ENCODE measurements around the gene USP34.
"Not testable (repeated sequence)": the region's sequence is repeated elsewhere in the genome, so short reads cannot be mapped to it uniquely, and the experiment has no call there.

The USP34 gene

DNA sequence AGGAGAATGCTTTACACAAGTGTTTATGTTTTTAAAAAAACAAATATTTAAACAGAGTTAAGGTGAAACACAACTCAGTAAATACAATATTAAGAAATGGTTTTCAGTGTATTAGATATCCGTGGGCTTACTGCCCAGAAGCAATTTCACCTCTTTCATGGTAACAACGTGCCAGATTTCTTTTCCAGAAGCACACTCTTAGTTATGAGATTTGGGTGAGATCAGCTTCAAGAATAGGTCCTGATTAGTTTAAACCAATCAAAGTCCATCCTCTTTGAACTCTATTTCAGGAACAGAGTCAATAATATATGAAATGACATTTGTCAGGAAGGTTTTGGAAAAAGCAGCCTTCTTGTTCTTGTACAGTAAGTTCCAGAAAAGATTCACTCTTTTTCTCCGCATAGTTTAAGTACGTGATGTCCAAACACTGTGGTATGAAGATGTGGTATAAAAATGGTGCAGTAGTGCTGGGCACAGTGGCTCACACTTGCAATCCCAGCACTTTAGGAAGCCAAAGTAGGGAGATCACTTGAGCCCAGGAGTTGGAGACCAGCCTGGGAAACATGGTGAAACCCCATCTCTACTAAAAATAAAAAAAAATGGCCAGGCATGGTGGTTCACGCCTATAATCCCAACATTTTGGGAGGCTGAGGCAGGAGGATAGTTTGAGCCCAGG, 14.7 kb downstream of the USP34 start:
- TF ChIP-seq, protein P1, sequence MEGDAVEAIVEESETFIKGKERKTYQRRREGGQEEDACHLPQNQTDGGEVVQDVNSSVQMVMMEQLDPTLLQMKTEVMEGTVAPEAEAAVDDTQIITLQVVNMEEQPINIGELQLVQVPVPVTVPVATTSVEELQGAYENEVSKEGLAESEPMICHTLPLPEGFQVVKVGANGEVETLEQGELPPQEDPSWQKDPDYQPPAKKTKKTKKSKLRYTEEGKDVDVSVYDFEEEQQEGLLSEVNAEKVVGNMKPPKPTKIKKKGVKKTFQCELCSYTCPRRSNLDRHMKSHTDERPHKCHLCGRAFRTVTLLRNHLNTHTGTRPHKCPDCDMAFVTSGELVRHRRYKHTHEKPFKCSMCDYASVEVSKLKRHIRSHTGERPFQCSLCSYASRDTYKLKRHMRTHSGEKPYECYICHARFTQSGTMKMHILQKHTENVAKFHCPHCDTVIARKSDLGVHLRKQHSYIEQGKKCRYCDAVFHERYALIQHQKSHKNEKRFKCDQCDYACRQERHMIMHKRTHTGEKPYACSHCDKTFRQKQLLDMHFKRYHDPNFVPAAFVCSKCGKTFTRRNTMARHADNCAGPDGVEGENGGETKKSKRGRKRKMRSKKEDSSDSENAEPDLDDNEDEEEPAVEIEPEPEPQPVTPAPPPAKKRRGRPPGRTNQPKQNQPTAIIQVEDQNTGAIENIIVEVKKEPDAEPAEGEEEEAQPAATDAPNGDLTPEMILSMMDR (IDR thresholded peaks at IDR 0.05; ENCODE audit: low read length, missing control alignments), result no peak
- no peak for DNase-seq (ENCODE audit: low read depth)
- H3K4me3 ChIP-seq (replicated peaks; ENCODE audit: low read depth, low read length), result no peak overlapping the region

DNA sequence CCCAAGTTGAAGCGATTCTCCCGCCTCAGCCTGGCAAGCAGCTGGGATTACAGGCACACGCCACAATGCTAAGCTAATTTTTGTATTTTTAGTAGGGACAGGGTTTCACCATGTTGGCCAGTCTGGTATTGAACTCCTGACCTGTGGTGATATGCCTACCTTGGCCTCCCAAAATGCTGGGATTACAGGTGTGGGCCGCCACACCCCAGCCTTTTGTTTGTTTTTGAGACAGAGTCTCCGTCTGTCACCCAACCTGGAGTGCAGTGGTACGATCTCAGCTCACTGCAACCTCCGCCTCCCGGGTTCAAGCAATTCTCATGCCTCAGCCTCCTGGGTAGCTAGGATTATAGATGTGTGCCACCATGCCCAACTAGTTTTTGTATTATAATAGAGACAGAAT, 15.9 kb downstream of the USP34 start:
- not testable (repeated sequence) for DNase-seq (ENCODE audit: low read depth); H3K4me3 ChIP-seq (replicated peaks; ENCODE audit: low read depth, low read length)

GRCh38 chr2:61454383-61454782, 16.5 kb downstream of the USP34 start:
- TF ChIP-seq, protein P1 (IDR thresholded peaks at IDR 0.05; ENCODE audit: low read length, missing control alignments), result no peak
- DNase-seq (ENCODE audit: low read depth), result no peak
- no peak overlapping the region for H3K4me3 ChIP-seq (replicated peaks; ENCODE audit: low read depth, low read length)

DNA sequence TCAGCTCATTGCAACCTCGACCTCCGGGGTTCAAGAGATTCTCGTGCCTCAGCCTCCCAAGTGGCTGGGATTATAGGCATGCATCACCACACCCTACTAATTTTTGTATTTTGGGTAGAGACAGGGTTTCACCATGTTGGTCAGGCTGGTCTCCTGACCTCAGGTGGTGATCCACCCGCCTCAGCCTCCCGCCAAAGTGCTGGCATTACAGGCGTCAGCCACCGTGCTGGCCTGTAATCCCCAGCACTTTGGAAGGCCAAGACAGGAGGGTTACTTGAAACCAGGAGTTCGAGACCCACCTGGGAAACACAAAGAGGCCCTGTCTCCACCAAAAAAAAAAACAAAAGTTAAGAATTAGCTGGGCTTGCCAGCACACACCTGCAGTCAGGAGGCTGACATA, 18.5 kb downstream of the USP34 start:
- DNase-seq (ENCODE audit: low read depth), result no peak
- TF ChIP-seq, protein P1 (IDR thresholded peaks at IDR 0.05; ENCODE audit: low read length, missing control alignments), result no peak
- no peak overlapping the region for H3K4me3 ChIP-seq (replicated peaks; ENCODE audit: low read depth, low read length)

DNA sequence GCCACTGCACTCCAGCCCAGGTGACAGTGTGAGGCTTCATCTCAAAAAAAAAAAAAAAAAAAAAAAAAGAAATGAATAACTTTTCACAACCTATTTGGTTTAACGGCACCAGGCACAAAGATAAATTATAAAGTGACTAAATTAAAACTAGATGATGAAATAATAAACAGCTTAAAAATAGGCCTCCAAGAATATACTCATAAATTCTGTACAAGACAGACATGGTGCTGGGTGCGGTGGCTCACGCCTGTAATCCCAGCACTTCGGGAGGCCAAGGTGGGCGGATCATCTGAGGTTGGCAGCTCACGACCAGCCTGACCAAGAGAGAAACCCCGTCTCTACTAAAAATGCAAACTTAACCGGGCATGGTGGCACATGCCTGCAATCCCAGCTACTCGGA, 19.7 kb downstream of the USP34 start:
- no peak overlapping the region for H3K4me3 ChIP-seq (replicated peaks; ENCODE audit: low read depth, low read length)
- TF ChIP-seq, protein P1 (IDR thresholded peaks at IDR 0.05; ENCODE audit: low read length, missing control alignments), result no peak
- DNase-seq (ENCODE audit: low read depth), result no peak

DNA sequence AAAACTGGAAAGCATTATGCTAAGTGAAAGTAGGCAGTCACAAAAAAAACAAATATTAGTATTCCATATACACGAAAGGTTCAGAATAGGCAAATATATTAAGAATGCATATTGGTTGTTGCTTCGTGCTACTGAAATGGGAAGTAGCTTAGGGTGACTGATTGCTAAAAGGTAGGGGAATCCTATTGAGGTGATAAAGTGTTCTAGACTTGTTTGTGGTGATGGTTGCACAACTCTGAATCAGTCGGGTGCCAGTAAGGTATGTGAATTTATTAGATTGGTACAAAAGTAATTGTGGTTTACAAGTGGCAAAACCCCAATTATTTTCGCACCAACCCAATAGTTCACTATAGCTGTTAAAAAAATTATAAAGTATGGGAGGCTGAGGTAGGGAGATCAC, 20.7 kb downstream of the USP34 start:
- H3K4me3 ChIP-seq (replicated peaks; ENCODE audit: low read depth, low read length), result no peak overlapping the region
- DNase-seq (ENCODE audit: low read depth), result no peak
- TF ChIP-seq, protein P1 (IDR thresholded peaks at IDR 0.05; ENCODE audit: low read length, missing control alignments), result no peak

- TF ChIP-seq, protein P1 (IDR thresholded peaks at IDR 0.05; ENCODE audit: low read length, missing control alignments), result no peak
- no peak for DNase-seq (ENCODE audit: low read depth)
- H3K4me3 ChIP-seq (replicated peaks; ENCODE audit: low read depth, low read length), result no peak overlapping the region
Measured at GRCh38 chr2:61448229-61448628, 22.7 kb downstream of the USP34 start.

DNA sequence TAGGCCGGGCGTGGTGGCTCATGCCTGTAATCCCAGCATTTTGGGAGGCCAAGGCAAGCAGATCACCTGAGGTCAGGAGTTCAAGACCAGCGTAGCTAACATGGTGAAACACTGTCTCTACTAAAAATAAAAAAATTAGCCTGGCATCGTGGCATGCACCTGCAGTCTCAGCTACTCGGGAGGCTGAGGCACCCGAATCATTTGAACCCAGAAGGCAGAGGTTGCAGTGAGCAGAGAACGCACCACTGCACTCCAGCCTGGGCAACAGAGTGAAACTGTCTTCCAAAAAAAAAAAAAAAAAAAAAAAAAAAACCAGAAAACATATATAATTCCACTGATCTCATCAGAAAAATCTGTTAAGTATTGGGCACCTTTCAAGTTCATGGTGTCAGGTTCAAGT, 23.9 kb downstream of the USP34 start:
- not testable (repeated sequence) for DNase-seq (ENCODE audit: low read depth); H3K4me3 ChIP-seq (replicated peaks; ENCODE audit: low read depth, low read length)

Data from fibroblast of pulmonary artery (primary cell).